Activated naive CD4-positive, alpha-beta T cell treated with anti-CD3 and anti-CD28 coated beads, Interleukin-2, amount 50 U/mL, for 72 hours (primary cell): ENCODE measurements around the gene SLC5A5. TPM values are rescaled to one million over a fixed set of nuclear protein-coding genes. Genes with fewer than 3 reads are reported as not detected.

Experiments
- total RNA-seq, 2 donors: library from RNA; stranded (reverse); gene quantifications; one replicate each; pipeline ENCODE4 v1.2.3, GENCODE V29; 2022

SLC5A5 gene
- total RNA-seq, 2 donors from 2014 or later, result 1.5 to 2.0 TPM

Other genes starting within 250 kb of the SLC5A5 start
- gene UNC13A, start 183.6 kb upstream of the SLC5A5 start, total RNA-seq, result under 1 TPM; 0.04 to 0.20 TPM
- gene MAP1S, start 152.5 kb upstream of the SLC5A5 start, total RNA-seq, result 10 to 100 TPM; 57.8 to 65.8 TPM
- gene FCHO1, start 120.5 kb upstream of the SLC5A5 start, total RNA-seq, result 10 to 100 TPM; 62.0 to 81.4 TPM
- under 1 TPM; 0.30 to 0.41 TPM for gene B3GNT3, start 76.8 kb upstream of the SLC5A5 start, total RNA-seq
- gene INSL3, start 50.4 kb upstream of the SLC5A5 start, total RNA-seq, result 10 to 100 TPM in 1 of 2 donors, 1 to 10 TPM in 1; 6.3 to 10.5 TPM
- gene JAK3, start 24.0 kb upstream of the SLC5A5 start, total RNA-seq, result 100 to 1,000 TPM; 204 to 237 TPM
- gene RPL18A, start 12.0 kb upstream of the SLC5A5 start, total RNA-seq, result 1,000 to 10,000 TPM; 3,079 to 3,707 TPM
- gene CCDC124, start 61.1 kb downstream of the SLC5A5 start, total RNA-seq, result 10 to 100 TPM; 66.4 to 80.8 TPM
- gene KCNN1, start 95.2 kb downstream of the SLC5A5 start, total RNA-seq, result under 1 TPM; 0.19 to 0.36 TPM
- gene ARRDC2, start 136.2 kb downstream of the SLC5A5 start, total RNA-seq, result 10 to 100 TPM; 26.7 to 59.3 TPM
- 10 to 100 TPM; 14.6 to 25.0 TPM for gene IL12RB1, start 215.0 kb downstream of the SLC5A5 start, total RNA-seq
- gene MAST3, start 225.8 kb downstream of the SLC5A5 start, total RNA-seq, result 10 to 100 TPM; 19.5 to 54.6 TPM